Skin of body (tissue), 2 donors: ENCODE measurements around the gene UTP14C. TPM values are rescaled to one million over a fixed set of nuclear protein-coding genes. Genes with fewer than 3 reads are reported as not detected.
A peak's percentile ranks its signal among the peaks of the same experiment; 100 is the strongest.
"Not testable (repeated sequence)": the region's sequence is repeated elsewhere in the genome, so short reads cannot be mapped to it uniquely, and the experiment has no call there.

Experiments used
- DNase-seq: peaks from one replicate; lab custom pipeline; 2025; lab: John Stamatoyannopoulos, UW
- total RNA-seq: library from RNA; depleted of rRNA; stranded (reverse); fragments of >200 nt; gene quantifications from one replicate; pipeline ENCODE4 v1.2.3, GENCODE V29; 2014

The UTP14C gene
- total RNA-seq, 1 donor from 2014 or later, result 18.1 TPM

DNA sequence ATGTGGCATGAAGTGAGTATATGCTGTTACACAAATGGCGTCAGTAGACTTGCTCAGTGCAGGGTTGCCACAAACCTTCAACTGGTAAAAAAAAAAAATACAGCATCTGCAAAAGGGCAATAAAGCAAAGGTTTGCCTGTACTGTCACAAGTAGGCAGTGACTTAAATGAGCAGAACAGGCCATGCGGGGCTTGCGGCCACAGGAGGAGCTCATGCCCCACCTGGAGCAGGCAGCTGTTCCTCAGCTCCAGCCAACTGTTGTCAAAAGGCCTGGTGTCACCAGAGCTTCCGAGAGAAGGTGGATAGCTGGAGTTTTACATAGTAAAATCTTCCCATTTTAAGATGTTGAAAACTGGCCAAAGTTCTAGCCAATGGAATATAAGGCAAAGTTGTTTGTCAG, 20.9 kb upstream of the UTP14C start:
- DNase-seq, result no peak

DNA sequence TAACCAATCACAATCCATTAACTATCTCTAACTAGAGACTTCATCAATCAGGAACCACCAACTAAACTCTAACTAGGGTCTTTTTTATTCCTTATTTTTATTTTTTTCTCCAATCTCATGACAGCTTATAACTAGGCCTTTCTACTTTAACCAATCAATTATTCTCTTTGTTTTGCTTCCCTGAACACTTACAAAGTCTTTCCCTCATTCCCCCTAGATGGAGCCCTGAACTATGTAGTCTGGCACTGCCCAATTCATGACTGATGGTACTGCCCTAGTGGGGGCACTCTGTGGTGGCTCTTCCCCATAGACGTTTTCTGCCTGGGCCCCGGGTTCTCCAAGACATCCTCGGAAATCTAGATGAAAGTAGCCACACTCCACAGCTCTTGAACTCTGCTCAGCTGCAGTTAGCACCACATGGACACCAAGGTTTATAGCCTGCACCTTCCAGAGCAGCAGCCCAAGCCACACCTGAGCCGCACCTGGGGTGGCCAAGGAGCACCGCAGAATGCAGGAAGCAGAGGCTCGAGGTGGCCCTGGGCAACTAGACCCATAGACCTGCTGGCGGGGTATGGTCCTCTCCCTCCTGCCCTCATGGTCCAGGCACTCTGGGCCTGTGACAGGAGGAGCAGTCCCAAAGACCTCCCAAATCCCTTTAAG, 19.9 kb upstream of the UTP14C start:
- no peak for DNase-seq

DNA sequence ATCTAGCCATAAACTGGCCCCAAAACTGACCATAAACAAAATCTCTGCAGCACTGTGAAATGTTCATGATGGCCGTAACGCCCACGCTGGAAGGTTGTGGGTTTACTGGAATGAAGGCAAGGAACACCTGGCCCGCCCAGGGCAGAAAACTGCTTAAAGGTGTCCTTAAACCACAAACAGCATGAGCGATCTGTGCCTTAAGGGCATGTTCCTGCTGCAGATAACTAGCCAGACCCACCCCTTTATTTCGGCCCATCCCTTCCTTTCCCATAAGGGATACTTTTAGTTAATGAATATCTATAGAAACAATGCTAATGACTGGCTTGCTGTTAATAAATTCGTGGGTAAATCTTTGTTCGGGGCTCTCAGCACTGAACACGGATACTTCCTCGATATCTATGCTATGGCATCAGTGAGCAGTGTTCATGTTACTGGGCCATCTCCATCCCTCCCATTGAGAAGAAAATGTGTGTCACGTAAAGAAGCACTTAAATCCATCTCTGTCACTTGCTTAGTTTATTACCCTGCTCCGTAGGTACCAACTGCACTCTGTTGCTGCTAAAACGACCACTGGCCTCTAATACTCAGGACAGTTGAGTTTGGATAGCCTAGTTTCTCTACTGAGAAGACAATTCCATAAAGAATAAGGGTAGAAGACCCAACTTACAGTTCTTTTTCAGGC, 18.5 kb upstream of the UTP14C start:
- no peak for DNase-seq

DNA sequence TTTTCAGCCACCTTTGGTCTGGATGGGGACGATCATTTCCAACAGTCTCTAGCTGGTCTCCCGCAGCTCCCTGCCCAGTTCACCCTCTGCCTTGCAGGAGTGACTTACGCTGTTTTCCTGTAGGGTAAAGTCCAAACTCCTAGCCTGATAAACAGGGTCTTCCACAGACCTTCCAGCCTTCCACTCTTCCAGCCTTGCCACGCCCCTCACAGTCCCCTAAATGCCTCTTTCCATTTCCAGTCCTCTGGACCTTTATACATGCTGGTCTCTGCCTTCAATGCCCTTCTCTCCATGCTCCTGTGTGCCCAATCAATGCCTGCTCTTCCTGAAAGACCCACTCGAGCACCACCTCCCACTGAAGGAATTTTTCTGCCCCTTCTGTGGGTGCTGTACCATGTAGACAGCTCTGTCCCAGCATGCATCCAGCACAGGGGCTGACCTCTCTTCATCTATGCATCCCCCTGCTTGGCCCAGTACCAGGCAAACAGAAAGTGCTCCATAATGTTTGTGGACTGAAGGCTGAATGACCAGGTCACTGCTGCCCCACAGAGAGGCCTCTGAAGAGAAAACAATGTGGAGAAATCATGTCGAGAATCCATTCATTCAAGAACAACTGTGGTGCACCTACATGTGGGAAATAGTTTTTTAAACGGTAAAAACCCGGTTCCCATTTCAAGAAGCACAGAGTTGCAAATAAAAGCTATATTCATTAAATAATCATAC, 17.8 kb upstream of the UTP14C start:
- no peak for DNase-seq

DNA sequence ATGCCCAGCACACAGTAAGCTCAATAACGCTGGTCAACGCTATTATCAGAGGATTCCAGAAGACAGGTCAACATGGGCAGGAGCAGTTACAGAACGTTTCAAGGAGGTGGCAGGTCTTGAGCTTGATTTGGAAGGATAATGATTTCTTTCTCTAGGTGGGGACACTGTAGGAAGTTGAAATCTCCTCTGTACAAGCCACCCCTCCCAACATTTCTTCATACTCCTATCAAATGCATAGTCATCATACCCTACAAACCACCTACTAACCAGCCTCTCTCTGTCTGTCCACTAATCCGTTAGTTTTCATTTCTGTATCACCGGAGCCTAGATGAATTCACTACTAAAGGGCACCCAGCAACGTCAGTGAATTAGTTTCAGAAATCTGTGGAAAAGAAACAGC, 14.5 kb upstream of the UTP14C start:
- DNase-seq, result no peak

DNA sequence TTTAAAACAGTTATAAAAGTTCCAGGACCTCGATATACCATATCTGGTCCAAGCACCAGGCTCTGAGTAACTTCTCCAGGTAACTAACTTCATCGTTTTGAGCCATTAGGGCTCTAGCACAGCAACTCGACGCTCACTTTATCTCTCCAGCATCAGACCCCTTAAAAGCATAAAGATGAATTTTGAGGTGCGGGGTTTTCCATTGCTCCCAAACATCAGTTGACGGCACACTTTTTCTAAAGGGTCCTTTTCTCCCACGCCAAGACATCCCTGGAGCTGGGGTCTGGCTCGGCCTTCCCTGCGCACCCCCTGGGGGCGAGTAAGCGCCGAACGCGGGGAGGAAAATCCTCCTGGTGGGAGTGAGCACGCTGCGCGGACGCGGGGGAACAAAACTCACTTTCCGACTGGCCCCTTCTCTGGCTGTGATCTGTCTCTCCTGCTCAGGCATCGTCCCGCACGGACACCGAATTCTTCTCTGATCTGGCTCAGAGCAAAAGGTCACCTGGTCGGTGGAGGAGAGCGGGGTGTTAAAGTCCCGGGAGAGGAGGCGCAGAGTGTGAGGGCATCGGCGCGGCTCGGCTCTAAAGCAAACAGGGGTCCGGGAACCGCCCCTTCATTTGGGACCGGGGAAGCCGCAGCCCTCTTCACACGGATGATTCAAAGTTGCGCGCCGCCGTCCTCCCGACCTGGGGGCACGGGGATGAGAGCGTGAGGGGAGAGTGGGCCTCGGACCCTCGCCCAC, 13.4 kb upstream of the UTP14C start, which contains the start of gene ATP7B:
Gene ATP7B, minus strand, starts transcription at position 561 of the 742 bp plus-strand sequence. Its CDS starts 113 bp downstream, at position 448.
- DNase-seq, result no peak

DNA sequence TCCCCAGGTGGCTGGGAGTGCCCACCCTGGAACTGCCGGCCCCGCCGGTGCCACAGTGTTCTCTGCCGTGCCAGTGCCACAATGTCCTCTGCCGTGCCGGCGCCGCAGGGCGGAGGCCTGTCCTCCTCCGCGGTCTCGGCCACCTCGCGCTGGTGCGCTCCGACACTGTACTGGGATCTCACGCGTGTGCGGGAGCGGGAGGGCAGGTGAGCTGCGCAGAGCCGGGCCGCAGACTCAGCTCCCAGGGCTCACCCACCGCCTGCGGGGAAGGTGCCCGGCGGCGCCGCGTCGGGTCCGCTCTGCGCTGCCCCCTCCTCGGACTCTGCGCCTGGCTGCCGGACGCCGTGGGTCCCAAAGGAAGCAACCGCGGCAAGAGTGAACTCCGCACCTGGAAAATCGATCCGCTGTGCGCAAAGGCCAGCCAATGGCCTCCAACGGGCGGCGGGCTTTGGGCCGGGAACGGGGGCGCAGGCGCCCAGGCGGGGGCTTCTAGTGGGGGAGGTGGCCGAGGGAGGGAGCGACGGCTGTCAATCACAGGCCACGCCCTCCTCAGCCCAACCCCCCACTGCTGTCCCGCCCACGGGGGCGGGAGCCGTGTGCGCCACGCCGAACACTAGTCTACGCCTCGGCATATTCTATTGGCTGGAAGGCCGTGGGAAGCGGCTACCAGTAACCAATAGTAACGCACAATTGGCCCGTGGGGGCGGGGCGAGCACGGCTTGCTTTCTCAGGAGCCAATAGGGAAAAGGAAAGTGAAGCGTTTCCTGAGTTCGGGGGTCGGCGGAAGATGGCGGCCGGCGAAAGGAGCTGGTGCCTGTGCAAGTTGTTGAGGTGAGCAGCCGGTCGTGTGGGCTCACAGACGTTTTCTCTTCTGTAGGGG, 12.6 kb upstream of the UTP14C start, which contains the start of gene ALG11:
Gene ALG11, plus strand, starts transcription at position 767 of the 880 bp plus-strand sequence. Its CDS starts 21 bp downstream, at position 788.
- peak; percentile 99 for DNase-seq

DNA sequence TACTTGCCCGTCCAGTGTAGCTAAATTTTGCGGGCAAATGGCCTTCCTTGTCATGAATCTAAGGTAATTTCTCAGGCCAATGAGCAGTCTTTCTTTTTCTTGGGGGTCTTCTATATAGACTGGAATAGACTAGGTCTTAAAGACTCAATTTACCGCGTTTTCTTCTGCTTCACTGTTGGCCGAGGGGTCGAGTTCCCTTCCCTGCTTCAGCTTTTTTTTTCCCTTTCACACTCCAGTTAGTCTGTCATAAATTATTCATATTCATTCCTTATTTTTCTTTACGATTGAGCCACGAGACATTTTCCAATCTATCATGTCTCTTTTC, 12.0 kb upstream of the UTP14C start:
- DNase-seq, result no peak

DNA sequence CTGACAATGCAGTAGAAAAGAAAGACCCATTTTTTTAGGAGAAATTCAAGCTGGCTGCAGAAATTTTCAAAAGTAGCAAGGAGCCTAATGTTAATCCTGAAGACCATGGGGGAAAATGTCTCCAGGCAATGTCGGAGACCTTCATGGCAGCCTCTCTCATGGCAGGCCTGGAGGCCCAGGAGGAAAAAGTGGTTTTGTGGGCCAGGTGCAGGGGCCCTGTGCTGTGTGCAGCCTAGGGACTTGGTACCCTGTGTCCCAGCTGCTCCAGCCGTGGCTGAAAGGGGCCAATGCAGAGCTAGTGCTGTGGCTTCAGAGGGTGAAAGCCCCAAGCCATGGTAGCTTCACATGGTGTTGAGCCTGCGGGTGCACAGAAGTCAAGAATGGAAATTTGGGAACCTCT, 8.2 kb upstream of the UTP14C start:
- DNase-seq, result no peak

DNA sequence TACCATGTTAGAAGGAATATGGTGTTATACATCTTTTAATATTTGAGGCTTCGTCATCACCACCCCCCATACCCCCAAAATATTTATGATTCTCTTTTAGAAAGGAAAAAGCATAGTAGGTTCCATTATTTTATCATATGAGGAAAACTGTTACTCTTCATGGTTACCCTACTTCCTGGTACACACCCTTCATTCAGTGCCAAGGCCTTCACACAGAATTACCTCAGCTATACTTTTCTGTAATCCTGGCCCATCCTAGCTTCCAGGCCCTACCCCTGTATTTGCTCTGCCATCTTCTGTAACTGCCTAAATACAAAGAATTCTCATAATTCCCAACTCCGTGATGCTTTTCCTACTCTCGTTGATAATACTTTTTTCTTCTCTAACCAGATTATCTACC, 4.3 kb upstream of the UTP14C start:
- no peak for DNase-seq

DNA sequence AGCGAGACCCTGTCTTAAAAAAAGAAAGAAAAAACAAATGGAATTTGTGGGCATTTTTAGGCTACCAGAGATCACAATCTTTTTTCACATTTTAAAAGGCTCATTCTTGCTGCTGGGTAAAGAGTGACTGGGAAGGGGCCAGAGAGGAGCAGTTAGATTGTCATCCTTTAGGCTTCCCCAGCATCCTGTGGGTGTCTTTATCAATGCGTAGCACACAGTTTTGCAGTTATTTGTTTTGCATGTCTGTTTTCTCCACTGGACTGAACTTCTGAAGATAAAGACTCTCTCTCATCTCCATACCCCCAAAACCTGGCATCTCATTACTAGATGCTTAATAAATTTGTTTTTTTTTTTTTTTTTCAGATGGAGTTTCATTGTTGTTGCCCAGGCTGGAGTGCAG, 2.1 kb upstream of the UTP14C start:
- DNase-seq, result no peak

DNA sequence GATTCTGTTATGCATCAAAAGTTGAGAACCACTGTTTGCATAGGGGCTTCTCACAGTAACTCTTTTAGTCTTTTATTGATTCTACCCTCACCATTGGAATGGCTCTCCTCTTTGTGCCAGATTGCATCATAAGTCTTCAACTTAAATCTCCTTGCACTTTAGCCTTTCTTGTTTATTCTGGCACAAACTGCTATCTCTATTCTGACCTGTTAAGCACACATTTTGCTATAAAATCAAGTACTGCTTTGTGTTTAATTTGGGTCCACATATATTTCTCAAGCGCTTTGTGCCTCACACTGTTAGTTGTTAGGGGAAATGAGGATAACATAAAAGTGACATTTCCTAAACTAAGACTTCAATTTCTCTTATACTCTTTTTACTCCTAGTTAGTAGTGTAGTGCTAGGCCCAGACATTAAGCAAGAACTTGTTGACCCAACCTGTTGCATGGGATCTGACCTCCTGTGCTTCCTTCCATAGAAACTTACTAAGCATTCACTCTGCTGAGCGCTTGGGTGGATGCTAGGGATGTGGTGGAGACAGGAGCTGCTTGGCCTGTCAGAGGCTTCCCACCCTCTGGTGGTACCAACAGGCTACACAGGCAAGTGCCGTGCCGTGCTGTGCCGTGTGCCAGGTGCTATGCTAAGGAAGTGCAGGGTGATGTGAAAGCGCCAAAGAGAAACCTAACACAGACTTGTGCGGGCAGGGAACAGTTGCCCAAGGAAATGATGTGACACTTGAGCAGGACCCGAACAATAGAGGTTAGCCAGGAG, 1.2 kb downstream of the UTP14C start:
- no peak for DNase-seq

DNA sequence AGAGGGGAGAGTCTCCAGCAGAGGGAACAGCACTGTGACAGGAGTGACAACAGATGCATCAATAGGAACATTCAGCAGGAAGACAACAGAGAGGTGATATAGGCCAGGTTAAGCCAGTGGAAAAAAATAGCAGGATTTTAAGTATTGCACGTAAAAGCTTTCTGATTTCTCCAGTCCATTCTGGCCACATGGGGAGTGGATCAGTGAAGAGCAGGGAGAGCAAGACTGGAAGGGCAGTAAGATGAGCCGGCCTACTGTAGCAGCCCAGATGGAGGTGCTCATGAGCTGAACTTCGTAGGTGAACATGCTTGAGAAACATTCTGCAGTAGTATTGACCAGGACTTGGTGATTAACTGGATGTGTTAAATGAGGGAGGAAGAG, 1.7 kb downstream of the UTP14C start:
- DNase-seq, result no peak

DNA sequence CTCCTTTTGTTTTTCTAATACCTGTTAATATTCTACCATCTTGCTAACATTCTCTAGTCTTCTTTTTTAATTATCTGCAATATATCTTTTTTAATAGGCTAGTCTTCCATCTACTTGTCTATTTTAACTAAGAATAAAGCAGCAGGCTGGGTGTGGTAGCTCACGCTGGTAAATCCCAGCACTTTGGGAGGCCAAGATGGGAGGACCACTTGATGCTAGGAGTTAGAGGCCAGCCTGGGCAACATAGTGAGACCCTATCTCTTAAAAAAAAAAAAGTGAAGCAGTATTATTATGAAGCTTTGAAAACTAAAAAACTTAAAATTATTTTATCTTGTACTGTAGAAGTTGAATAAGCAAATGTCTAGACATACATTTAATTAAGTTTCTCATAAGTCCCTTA, 3.3 kb downstream of the UTP14C start:
- no peak for DNase-seq

DNA sequence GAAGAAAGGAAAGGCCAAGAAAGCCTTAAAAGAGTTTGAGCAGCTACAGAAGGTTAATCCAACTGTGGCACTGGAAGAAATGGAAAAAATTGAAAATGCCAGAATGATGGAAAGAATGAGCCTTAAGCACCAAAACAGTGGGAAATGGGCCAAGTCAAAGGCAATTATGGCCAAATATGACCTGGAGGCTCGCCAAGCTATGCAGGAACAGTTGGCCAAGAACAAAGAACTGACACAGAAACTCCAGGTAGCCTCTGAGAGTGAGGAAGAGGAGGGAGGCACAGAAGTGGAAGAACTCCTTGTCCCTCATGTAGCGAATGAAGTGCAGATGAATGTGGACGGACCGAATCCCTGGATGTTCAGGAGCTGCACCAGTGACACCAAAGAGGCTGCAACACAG, 5.1 kb downstream of the UTP14C start:
- DNase-seq, result no peak

DNA sequence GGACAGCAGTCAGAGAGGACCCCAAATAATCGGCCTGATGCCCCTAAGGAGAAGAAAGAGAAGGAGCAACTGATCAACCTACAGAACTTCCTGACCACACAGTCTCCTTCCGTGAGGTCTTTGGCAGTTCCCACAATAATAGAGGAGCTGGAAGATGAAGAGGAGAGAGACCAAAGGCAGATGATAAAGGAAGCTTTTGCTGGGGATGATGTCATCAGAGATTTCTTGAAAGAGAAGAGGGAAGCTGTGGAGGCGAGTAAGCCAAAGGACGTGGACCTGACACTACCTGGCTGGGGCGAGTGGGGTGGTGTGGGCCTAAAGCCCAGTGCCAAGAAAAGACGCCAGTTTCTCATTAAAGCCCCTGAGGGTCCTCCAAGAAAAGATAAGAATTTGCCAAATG, 5.9 kb downstream of the UTP14C start:
- not testable (repeated sequence) for DNase-seq

DNA sequence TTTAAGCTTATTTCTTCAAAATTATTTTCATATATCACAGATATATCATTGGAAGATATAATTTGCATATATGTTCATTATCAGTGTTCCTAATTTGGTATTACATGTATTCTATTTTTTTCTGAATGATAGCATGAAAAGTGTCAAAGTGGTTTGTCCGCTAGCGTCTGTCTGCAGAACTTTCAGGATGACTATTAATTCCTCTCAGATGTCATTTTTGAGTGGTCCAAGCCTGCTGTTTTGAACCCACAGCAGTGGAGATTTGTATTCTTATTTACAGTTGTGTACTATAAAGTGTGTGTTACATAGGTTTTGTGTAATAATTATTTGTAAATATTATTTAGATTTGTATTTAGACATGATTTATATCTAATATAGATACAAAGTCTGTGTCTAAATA, 8.5 kb downstream of the UTP14C start:
- no peak for DNase-seq

DNA sequence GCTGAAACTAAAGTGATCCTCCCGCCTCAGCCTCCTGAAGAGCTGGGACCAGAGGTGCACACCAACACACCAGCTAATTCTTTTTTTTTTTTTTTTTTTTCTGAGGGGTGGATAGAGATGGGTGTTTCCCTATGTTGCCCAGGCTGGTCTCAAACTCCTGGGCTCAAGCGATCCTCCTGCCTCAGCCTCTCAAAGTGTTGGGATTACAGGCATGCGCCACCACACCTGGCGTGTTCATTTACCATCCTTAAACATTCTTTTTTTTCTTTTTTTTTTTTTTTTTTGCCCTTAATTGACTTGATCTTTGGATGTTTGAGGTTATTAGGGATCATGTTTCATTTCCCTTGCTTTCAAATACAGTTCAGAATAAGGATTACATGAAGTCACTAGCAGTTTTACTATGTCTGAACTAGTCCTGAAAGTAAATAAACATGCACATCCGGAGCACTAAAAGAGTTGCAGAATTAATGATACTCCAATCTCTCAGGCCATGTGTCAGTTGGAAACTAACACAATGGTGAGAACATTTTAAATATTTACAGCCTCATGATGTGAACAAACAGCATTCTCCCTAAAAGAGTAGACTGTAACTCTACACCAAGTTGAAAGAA, 10.2 kb downstream of the UTP14C start:
- DNase-seq, result no peak

DNA sequence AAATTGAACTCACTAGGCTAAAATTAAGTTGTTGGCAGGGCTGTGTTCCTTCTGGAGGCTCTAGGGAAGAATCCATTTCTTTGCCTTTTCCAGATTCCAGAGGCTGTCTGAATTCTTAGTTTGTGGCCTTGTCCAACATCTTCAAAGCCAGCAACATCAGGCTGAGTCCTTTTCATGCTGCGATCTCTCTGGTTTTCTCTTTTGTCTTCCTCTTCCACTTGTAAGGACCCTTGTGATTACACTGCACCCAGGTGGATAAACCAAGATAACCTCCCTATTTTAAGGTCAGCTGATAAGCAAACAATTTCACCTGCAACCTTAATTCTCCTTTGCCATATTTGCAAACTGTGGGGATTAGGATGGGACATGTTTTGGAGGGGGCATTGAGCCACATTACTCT, 11.5 kb downstream of the UTP14C start:
- no peak for DNase-seq

DNA sequence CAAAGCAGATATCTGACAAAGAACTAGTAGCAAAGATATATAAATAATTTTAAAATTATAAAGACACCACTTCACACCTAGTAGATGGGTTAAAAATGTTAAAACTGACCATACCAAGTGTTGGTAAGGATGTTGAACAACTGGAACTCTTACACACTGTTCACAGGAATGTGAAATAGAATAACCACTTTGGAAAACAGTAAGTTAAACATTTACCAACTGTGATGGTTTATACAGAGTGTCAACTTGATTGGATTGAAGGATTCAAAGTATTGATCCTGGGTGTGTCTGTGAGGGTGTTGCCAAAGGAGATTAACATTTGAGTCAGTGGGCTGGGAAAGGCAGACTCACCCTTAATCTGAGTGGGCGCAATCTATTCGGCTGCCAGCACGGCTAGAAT, 19.2 kb downstream of the UTP14C start:
- DNase-seq, result no peak
